ENCODE data around the gene CCDC110. TPM values are rescaled to one million over a fixed set of nuclear protein-coding genes. Genes with fewer than 3 reads are reported as not detected.

The CCDC110 gene
- total RNA-seq, 1 donor from 2014 or later, result 0.60 TPM

DNA sequence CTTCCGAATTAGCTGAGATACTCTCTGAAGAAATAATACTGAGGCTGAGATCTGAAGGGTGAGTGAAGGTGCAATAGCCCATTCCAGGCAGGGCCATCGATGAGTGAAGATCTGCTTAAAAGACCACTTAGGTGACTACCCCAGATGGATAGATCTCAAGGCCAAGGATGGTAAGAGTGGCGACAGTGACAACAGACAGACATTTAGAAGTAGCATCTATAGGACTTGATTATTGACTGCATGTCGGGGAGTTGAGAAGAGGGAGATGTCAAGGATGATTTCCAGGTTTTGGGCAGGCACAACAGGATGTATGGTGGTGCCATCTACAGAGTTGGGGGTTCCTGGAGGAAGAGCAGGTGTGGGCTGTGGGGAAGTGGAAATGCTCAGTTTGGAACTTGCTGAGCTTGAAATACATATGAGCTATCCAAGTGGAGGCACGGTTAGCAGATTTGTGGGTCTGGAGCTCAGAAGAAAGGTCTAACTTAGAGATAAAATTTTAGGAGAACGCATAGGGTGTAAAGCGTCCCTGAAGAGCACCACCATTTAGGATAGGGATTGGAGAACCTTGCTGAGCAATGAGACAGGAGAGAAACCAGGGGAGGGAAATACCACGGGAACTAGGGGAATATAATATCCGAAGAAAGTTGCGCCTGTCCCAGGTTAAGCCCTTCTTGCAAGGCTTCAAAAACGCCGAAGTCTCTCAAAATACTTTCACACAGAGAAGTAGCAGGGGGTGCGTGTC lies 46.5 kb downstream of the CCDC110 start:
- DNase-seq (ENCODE audit: low read depth in 2 of 2), result peak in 1 of 2 donors; percentile 48

- no peak for DNase-seq (ENCODE audit: low read depth in 2 of 2)
Observed at GRCh38 chr4:185421366-185422124, 50.0 kb downstream of the CCDC110 start.

DNA sequence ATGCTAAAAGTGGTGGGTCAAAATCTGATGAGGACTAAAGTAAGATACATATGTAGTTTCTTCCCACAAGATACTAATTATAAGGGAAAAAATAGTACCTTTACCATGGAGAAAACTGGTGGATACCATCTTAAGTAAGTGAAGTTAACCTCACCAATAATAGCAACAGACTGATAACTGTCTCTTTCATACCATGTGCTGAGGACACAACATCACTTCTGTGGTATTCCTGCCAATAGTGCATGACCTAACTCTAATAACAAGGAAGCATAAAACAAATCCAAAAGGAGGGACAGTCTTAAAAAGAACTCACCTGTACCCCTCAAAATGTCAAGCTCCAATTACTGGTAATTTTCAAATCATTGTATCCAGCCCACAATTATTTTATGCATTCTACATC lies 54.6 kb downstream of the CCDC110 start:
- no peak for DNase-seq (ENCODE audit: low read depth in 2 of 2)

DNA sequence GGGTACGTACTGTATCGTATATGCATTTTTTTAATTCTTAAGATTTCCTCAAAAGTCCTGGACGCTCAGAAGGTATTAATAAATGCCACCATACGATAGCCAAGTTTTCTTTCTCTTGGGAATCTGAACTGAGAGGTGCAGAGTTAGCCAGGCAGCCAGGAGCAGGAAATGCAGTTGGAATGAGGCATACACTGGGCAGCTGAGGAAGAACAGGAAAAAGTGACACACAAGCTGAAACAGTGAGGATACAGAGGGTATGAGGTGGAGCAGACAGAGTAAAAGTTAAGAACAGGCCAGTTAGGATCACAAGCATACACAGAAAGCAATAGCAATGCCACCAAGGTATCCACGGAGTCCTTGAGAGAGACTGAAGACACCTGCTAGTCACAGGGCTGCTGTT lies 59.1 kb downstream of the CCDC110 start:
- peak; percentile 82 to 87 for DNase-seq (ENCODE audit: low read depth in 2 of 2)

- DNase-seq (ENCODE audit: low read depth in 2 of 2), result peak; percentile 32 to 49
Observed at GRCh38 chr4:185411849-185412248, 59.7 kb downstream of the CCDC110 start.

- no peak for DNase-seq (ENCODE audit: low read depth in 2 of 2)
Observed at GRCh38 chr4:185408432-185408831, 63.1 kb downstream of the CCDC110 start.

GRCh38 chr4:185405296-185405999 lies 66.1 kb downstream of the CCDC110 start:
- no peak for DNase-seq (ENCODE audit: low read depth in 2 of 2)

- no peak for DNase-seq (ENCODE audit: low read depth in 2 of 2)
Observed at GRCh38 chr4:185404031-185404430, 67.5 kb downstream of the CCDC110 start.

- DNase-seq (ENCODE audit: low read depth in 2 of 2), result peak in 1 of 2 donors; percentile 69
Observed at GRCh38 chr4:185399466-185399865, 72.1 kb downstream of the CCDC110 start.

- no peak for DNase-seq (ENCODE audit: low read depth in 2 of 2)
Observed at GRCh38 chr4:185398618-185399017, 72.9 kb downstream of the CCDC110 start.

GRCh38 chr4:185396724-185397385 lies 74.7 kb downstream of the CCDC110 start, which contains the start of gene ANKRD37:
Gene ANKRD37 (plus strand): TSS chr4:185396841. CDS start chr4:185396924, 83 bp downstream.
- peak; percentile 53 to 69 for DNase-seq (ENCODE audit: low read depth in 2 of 2)

DNA sequence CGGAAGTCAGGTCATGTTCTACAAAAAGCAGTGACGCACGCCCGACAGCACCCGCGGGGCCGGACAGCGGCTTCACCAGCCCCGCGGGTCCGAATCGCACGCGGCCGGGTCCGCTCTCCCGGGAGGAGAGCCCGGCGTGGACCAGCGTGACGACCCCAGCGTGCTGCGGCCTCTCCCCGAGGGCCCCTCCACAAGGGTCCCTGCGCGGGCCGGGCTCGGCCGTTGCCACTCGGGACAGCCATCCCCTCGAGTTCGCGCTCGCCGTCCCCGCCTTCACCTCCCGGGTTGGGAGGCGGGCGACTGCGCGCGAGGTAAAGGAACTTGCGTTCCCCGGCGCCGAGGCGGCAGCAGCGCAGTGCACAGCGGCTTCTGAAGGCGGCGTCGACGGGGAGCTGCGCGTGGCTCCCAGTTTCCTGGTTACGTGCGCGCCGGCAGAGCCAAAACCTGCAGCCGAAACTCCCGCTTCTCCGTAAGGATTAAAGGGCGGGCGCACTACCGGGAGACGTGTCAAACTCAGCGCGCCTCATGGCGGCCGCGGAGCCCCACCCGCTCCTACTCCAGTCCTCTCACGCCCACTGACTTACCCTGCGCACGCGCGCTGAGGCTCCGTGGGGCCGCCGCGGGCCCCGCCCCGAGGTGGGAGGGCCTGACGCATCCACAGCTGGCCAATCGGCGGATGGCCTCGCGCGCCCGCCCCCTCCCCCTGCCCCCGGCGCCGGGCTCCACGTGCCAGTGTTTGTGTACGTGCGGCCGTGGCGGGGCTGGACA lies 75.4 kb downstream of the CCDC110 start:
- peak; percentile 97 to 98 for DNase-seq (ENCODE audit: low read depth in 2 of 2)

DNA sequence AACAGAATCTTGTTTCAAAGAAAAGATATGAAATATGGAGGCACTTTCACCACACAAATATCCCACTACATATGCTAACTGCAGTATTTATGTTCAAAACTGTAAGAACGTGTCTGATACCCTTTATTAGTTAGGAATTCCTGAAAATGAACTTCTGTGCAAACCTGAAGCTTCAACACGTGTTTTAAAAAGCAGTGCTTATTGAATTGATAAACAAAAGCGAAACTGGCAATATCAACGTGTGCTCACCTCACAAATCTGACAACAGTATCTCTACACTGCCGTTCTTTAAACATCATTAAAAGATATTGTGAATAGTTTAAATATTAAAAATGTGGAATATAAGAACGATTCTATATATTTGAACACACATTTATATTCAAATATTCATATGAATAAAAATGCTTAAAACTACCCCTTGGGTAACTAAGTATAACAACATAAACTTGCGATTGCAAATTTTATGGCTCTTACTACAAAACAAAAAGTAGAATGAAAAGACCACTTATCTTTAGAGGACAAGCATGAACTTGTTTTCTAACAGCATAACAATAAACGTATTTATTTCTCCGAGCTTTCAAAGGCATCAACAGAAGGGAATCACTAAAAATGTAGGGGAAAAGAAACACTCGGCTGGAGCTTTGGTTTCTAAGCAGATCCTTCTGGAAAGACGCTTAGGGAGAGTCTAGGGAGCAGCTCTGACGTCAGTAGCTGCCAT lies 76.1 kb downstream of the CCDC110 start, which contains the start of gene LRP2BP:
Gene LRP2BP, minus strand, starts transcription at position 687 of the 718 bp plus-strand sequence. CDS start 17,738 bp downstream, outside the sequence.
- peak; percentile 39 to 47 for DNase-seq (ENCODE audit: low read depth in 2 of 2)

Other genes starting within 250 kb of the CCDC110 start
- 0.44 and 0.79 TPM in 2 replicates for gene LRP2BP, start 75.8 kb downstream of the CCDC110 start, total RNA-seq
- gene ANKRD37, start 74.9 kb downstream of the CCDC110 start, total RNA-seq, result 5.7 and 29.6 TPM in 2 replicates
- gene UFSP2, start 45.8 kb downstream of the CCDC110 start, total RNA-seq, result 19.6 and 33.5 TPM in 2 replicates
- 25.5 and 58.5 TPM in 2 replicates for gene PDLIM3, start 63.8 kb upstream of the CCDC110 start, total RNA-seq

All from lung microvascular endothelial cell (primary cell).